HEK293T (cell line): Measurements from ENCODE around the gene KLF5.

Experiments used
- CTCF ChIA-PET: fragments of 350-600 bp; formaldehyde crosslinking; extraction: SDS; loops from one replicate; lab custom pipeline; 2021; ENCODE audit warnings: antibody characterized with exemption, inconsistent platforms; lab: Yijun Ruan, JAX
- POLR2A ChIA-PET: fragments of 350-600 bp; formaldehyde crosslinking; extraction: SDS; loops from one replicate; lab custom pipeline; 2020; ENCODE audit warnings: antibody characterized with exemption, inconsistent platforms; lab: Yijun Ruan, JAX
- DNase-seq: peaks from one replicate; pipeline ENCODE4 v3.0.0; 2012; ENCODE audit warnings: mixed read lengths; ENCODE audit errors: extremely low spot score
- ARNT ChIP-seq: fragments of 450-650 bp; IDR thresholded peaks from 2 replicates; pipeline ENCODE4 v1.6.1; 2017; ENCODE audit warnings: mild to moderate bottlenecking
- BHLHE40 ChIP-seq: fragments of 450-650 bp; IDR thresholded peaks from 2 replicates; pipeline ENCODE4 v1.6.1; 2016; ENCODE audit warnings: mild to moderate bottlenecking, moderate library complexity, borderline replicate concordance
- CTBP1 ChIP-seq: fragments of 450-650 bp; IDR thresholded peaks from 2 replicates; pipeline ENCODE4 v1.6.1; 2016; ENCODE audit warnings: borderline replicate concordance
- ELF4 ChIP-seq: fragments of 450-650 bp; IDR thresholded peaks from 2 replicates; pipeline ENCODE4 v1.6.1; 2017; ENCODE audit warnings: antibody characterized with exemption
- FOXA1 ChIP-seq: fragments of 450-650 bp; IDR thresholded peaks from 2 replicates; pipeline ENCODE4 v1.6.1; 2016; ENCODE audit warnings: mild to moderate bottlenecking
- FOXK2 ChIP-seq: fragments of 450-650 bp; IDR thresholded peaks from 2 replicates; pipeline ENCODE4 v1.6.1; 2016; ENCODE audit warnings: mild to moderate bottlenecking
- FOXM1 ChIP-seq: fragments of 450-650 bp; IDR thresholded peaks from 2 replicates; pipeline ENCODE4 v1.6.1; 2017; ENCODE audit warnings: mild to moderate bottlenecking, borderline replicate concordance
- HDGF ChIP-seq: fragments of 450-650 bp; IDR thresholded peaks from 2 replicates; pipeline ENCODE4 v1.6.1; 2017; ENCODE audit warnings: antibody characterized with exemption, borderline replicate concordance
- L3MBTL2 ChIP-seq: fragments of 450-650 bp; conservative IDR thresholded peaks from 2 replicates; pipeline ENCODE4 v1.6.1; 2016; ENCODE audit warnings: mild to moderate bottlenecking
- LEF1 ChIP-seq: fragments of 450-650 bp; IDR thresholded peaks from 2 replicates; pipeline ENCODE4 v1.6.1; 2017; ENCODE audit warnings: mild to moderate bottlenecking, borderline replicate concordance
- NFRKB ChIP-seq: fragments of 450-650 bp; IDR thresholded peaks from 2 replicates; pipeline ENCODE4 v1.6.1; 2016; ENCODE audit warnings: mild to moderate bottlenecking, moderate library complexity
- PKNOX1 ChIP-seq: fragments of 450-650 bp; IDR thresholded peaks from 2 replicates; pipeline ENCODE4 v1.6.1; 2016
- SP1 ChIP-seq: fragments of 450-650 bp; IDR thresholded peaks from 2 replicates; pipeline ENCODE4 v1.6.1; 2017
- SUZ12 ChIP-seq: fragments of 450-650 bp; IDR thresholded peaks from 2 replicates; pipeline ENCODE4 v1.6.1; 2016; ENCODE audit warnings: mild to moderate bottlenecking
- TARDBP ChIP-seq: fragments of 450-650 bp; IDR thresholded peaks from 2 replicates; pipeline ENCODE4 v1.6.1; 2016
- ZNF384 ChIP-seq: fragments of 450-650 bp; IDR thresholded peaks from 2 replicates; pipeline ENCODE4 v1.6.1; 2016

KLF5 gene

GRCh38 chr13:73109288-73109899 lies 50.6 kb downstream of the KLF5 start:
- DNase-seq = no peak
- POLR2A ChIA-PET = interaction anchor here (1.4 kb wide), 1 partner anchor 51 kb away, joined by 4 read pairs; the partner anchor contains the start of gene KLF5
- CTCF ChIA-PET = no interaction called here
- TF ChIP-seq LEF1 (no peak), BHLHE40 (no peak), SUZ12 (no peak), ZNF384 (no peak)

GRCh38 chr13:73109969-73110368 lies 51.2 kb downstream of the KLF5 start:
- TF ChIP-seq SP1 = no peak
- TF ChIP-seq ELF4 = no peak
- no peak for TF ChIP-seq TARDBP
- TF ChIP-seq FOXM1 = no peak
- no peak for TF ChIP-seq NFRKB
- no peak for TF ChIP-seq BHLHE40
- TF ChIP-seq L3MBTL2 = no peak
- no peak for TF ChIP-seq LEF1
- no peak for TF ChIP-seq PKNOX1
- no peak for TF ChIP-seq CTBP1
- TF ChIP-seq SUZ12 = no peak
- no peak for TF ChIP-seq FOXA1
- TF ChIP-seq ZNF384 = no peak
- no peak for TF ChIP-seq ARNT
- TF ChIP-seq FOXK2 = no peak
- TF ChIP-seq HDGF = no peak
- ChIA-PET CTCF (no interaction called here), POLR2A (interaction anchor here (1.4 kb wide), 1 partner anchor 52 kb away, joined by 4 read pairs; the partner anchor contains the start of gene KLF5)
- no peak for DNase-seq

- ChIA-PET CTCF (no interaction called here), POLR2A (no interaction called here)
- DNase-seq = no peak
- no peak for TF ChIP-seq PKNOX1
- no peak for TF ChIP-seq ELF4
- no peak for TF ChIP-seq BHLHE40
These were observed 52.0 kb downstream of the KLF5 start for GRCh38 chr13:73110814-73111213.

- DNase-seq = no peak
- POLR2A ChIA-PET = no interaction called here
- TF ChIP-seq FOXA1 = no peak
- no peak for TF ChIP-seq ZNF384
- no peak for TF ChIP-seq HDGF
- no peak for TF ChIP-seq NFRKB
- no peak for TF ChIP-seq L3MBTL2
- no peak for TF ChIP-seq SUZ12
- CTCF ChIA-PET = no interaction called here
These were observed 52.5 kb downstream of the KLF5 start for GRCh38 chr13:73111331-73111730.

GRCh38 chr13:73119612-73120011 lies 60.8 kb downstream of the KLF5 start:
- POLR2A ChIA-PET = no interaction called here
- TF ChIP-seq CTBP1 = no peak
- no peak for TF ChIP-seq PKNOX1
- no peak for TF ChIP-seq FOXK2
- TF ChIP-seq FOXA1 = no peak
- TF ChIP-seq TARDBP = no peak
- no peak for TF ChIP-seq ELF4
- no peak for TF ChIP-seq SP1
- TF ChIP-seq ZNF384 = no peak
- TF ChIP-seq FOXM1 = no peak
- no peak for TF ChIP-seq SUZ12
- no peak for TF ChIP-seq ARNT
- TF ChIP-seq LEF1 = no peak
- TF ChIP-seq L3MBTL2 = no peak
- TF ChIP-seq BHLHE40 = no peak
- no peak for TF ChIP-seq HDGF
- no peak for TF ChIP-seq NFRKB
- CTCF ChIA-PET = no interaction called here
- DNase-seq = no peak
